ENCODE measurements around the gene MRPS6.
A peak's percentile ranks its signal among the peaks of the same experiment; 100 is the strongest.

The MRPS6 gene

GRCh38 chr21:34100337-34100736, 27.0 kb downstream of the MRPS6 start:
- DNase-seq (ENCODE audit: low read depth in 2 of 2): no peak

GRCh38 chr21:34100790-34101189, 27.4 kb downstream of the MRPS6 start:
- no peak for DNase-seq (ENCODE audit: low read depth in 2 of 2)

- no peak for DNase-seq (ENCODE audit: low read depth in 2 of 2)
Observed at GRCh38 chr21:34105947-34106541, 32.7 kb downstream of the MRPS6 start.

GRCh38 chr21:34107606-34108005, 34.2 kb downstream of the MRPS6 start:
- DNase-seq (ENCODE audit: low read depth in 2 of 2): no peak

GRCh38 chr21:34109075-34109474, 35.7 kb downstream of the MRPS6 start:
- no peak for DNase-seq (ENCODE audit: low read depth in 2 of 2)

GRCh38 chr21:34110594-34111202, 37.3 kb downstream of the MRPS6 start:
- DNase-seq (ENCODE audit: low read depth in 2 of 2): no peak

- no peak for DNase-seq (ENCODE audit: low read depth in 2 of 2)
Observed at GRCh38 chr21:34112316-34113033, 39.1 kb downstream of the MRPS6 start.

GRCh38 chr21:34113842-34114241, 40.5 kb downstream of the MRPS6 start:
- DNase-seq (ENCODE audit: low read depth in 2 of 2): no peak

GRCh38 chr21:34115160-34115559, 41.8 kb downstream of the MRPS6 start:
- DNase-seq (ENCODE audit: low read depth in 2 of 2): no peak

GRCh38 chr21:34116569-34116968, 43.2 kb downstream of the MRPS6 start:
- no peak for DNase-seq (ENCODE audit: low read depth in 2 of 2)

- DNase-seq (ENCODE audit: low read depth in 2 of 2): no peak
Observed at GRCh38 chr21:34120867-34121266, 47.5 kb downstream of the MRPS6 start.

- no peak for DNase-seq (ENCODE audit: low read depth in 2 of 2)
Observed at GRCh38 chr21:34122047-34122446, 48.7 kb downstream of the MRPS6 start.

- DNase-seq (ENCODE audit: low read depth in 2 of 2): no peak
Observed at GRCh38 chr21:34123609-34124008, 50.2 kb downstream of the MRPS6 start.

- no peak for DNase-seq (ENCODE audit: low read depth in 2 of 2)
Observed at GRCh38 chr21:34126269-34126668, 52.9 kb downstream of the MRPS6 start.

GRCh38 chr21:34126691-34127090, 53.3 kb downstream of the MRPS6 start:
- DNase-seq (ENCODE audit: low read depth in 2 of 2): no peak

GRCh38 chr21:34128124-34128523, 54.7 kb downstream of the MRPS6 start:
- no peak for DNase-seq (ENCODE audit: low read depth in 2 of 2)

GRCh38 chr21:34128674-34129038, 55.3 kb downstream of the MRPS6 start:
- DNase-seq (ENCODE audit: low read depth in 2 of 2): no peak

GRCh38 chr21:34129039-34129891, 55.9 kb downstream of the MRPS6 start:
- DNase-seq (ENCODE audit: low read depth in 2 of 2): peak; percentile 23 to 24

GRCh38 chr21:34129901-34130715, 56.7 kb downstream of the MRPS6 start:
- DNase-seq (ENCODE audit: low read depth in 2 of 2): no peak

GRCh38 chr21:34130716-34130985, 57.3 kb downstream of the MRPS6 start:
- DNase-seq (ENCODE audit: low read depth in 2 of 2): no peak

GRCh38 chr21:34131586-34131985, 58.2 kb downstream of the MRPS6 start:
- no peak for DNase-seq (ENCODE audit: low read depth in 2 of 2)

- DNase-seq (ENCODE audit: low read depth in 2 of 2): no peak
Observed at GRCh38 chr21:34132202-34132601, 58.8 kb downstream of the MRPS6 start.

All from stimulated activated CD8-positive, alpha-beta memory T cell treated with anti-CD3 and anti-CD28 coated beads, Interleukin-7, amount 100 ng/mL, for 1 hour (primary cell).